Uterus (tissue), 4 donors: ENCODE results near the gene TNS1. TPM values are rescaled to one million over a fixed set of nuclear protein-coding genes. Genes with fewer than 3 reads are reported as not detected.

Experiments
- DNase-seq, 2 donors: peaks; one replicate each; pipeline ENCODE4 v3.0.0-alpha.2; 2019 to 2020
- H3K27ac ChIP-seq, 2 donors: fragments of 200-600 bp; sonication (generic); 1 replicate in 1 of 2; 2 replicates in 1 of 2; pipeline ENCODE4 v1.5.1; 2016 to 2018
- H3K27me3 ChIP-seq, 2 donors: fragments of 200-600 bp; sonication (generic); one replicate each; pipeline ENCODE4 v1.5.1; 2018 to 2019; ENCODE audit warnings: control low read depth in 1 of 2
- H3K36me3 ChIP-seq, 2 donors: fragments of 200-600 bp; sonication (generic); one replicate each; pipeline ENCODE4 v1.5.1; 2019; ENCODE audit warnings: control low read depth in 1 of 2
- H3K4me1 ChIP-seq, 2 donors: fragments of 200-600 bp; sonication (generic); one replicate each; pipeline ENCODE4 v1.5.1; 2018 to 2019; ENCODE audit warnings: control low read depth in 1 of 2
- H3K4me3 ChIP-seq, 2 donors: fragments of 200-600 bp; sonication (generic); 1 replicate in 1 of 2; 2 replicates in 1 of 2; pipeline ENCODE4 v1.5.1; 2018 to 2019; ENCODE audit warnings: mild to moderate bottlenecking in 1 of 2
- H3K9me3 ChIP-seq, 2 donors: fragments of 200-600 bp; sonication (generic); one replicate each; pipeline ENCODE4 v1.5.1; 2019; ENCODE audit warnings: control low read depth in 1 of 2
- POLR2A ChIP-seq, 2 donors: fragments of 450-650 bp; IDR thresholded peaks; one replicate each; pipeline ENCODE4 v1.6.1; 2016; ENCODE audit warnings: antibody characterized with exemption in 2 of 2, mild to moderate bottlenecking in 1 of 2, moderate library complexity in 1 of 2
- intact Hi-C: fragments of 100-400 bp; cut with DNase I; formaldehyde crosslinking; loops from one replicate; pipeline ENCODE4 v1.15.1; 2023; ENCODE audit warnings: low total_unique reads
- total RNA-seq, 4 donors: library from RNA; depleted of rRNA in 3 of 4; stranded (reverse); fragments of >200 nt in 3 of 4; gene quantifications; one replicate each; pipeline versions ENCODE4 v1.1.0 to v1.2.4, GENCODE V29; 2014 to 2023
- TF ChIP-seq, protein P1 (sequence below), 4 experiments: fragments of 200-600 bp in 2 of 4; fragments of 450-650 bp in 2 of 4; sonication (generic) in 2 of 4; IDR thresholded peaks; one replicate each; pipeline ENCODE4 v1.5.1; 2016 to 2019; ENCODE audit warnings: antibody characterized with exemption in 4 of 4, mild to moderate bottlenecking in 2 of 4, moderate library complexity in 1 of 4
- donor health status: DM: yes; HTN: yes; CAD: no.

Gene TNS1
- total RNA-seq, 4 donors from 2014 or later = 144 to 1,338 (median 313) TPM

DNA sequence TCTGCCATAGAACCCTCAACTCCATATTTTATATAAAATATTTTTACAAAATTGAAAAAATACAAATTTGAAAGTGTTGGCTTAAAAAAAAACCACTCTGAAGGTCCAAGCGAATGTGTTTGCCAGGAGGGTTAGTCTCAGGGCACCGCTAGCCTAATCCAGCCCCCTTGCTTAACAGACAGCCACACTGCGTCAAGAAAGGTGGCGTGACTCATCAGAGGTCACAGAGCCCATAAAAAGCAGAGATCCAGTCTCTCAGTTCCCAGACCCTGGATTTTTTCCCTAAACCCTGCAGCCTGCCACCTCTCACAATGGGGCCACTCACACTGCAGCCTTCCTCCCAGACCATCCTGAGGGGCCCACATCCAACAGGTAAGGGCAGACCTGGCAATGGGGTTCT lies 3.9 kb upstream of the TNS1 start:
- Histone ChIP-seq H3K4me3 (no peak overlapping the region), H3K4me1 (peaks cover 0 to 34% of the 10 kb centered on the region in 2 donors), H3K9me3 (no peaks in the 10 kb centered on the region), H3K36me3 (no peaks in the 10 kb centered on the region), H3K27me3 (no peaks in the 10 kb centered on the region), H3K27ac (peak overlapping the region in 1 of 2 donors; percentile 29)
- intact Hi-C loops = no loop called here
- TF ChIP-seq, protein P1, sequence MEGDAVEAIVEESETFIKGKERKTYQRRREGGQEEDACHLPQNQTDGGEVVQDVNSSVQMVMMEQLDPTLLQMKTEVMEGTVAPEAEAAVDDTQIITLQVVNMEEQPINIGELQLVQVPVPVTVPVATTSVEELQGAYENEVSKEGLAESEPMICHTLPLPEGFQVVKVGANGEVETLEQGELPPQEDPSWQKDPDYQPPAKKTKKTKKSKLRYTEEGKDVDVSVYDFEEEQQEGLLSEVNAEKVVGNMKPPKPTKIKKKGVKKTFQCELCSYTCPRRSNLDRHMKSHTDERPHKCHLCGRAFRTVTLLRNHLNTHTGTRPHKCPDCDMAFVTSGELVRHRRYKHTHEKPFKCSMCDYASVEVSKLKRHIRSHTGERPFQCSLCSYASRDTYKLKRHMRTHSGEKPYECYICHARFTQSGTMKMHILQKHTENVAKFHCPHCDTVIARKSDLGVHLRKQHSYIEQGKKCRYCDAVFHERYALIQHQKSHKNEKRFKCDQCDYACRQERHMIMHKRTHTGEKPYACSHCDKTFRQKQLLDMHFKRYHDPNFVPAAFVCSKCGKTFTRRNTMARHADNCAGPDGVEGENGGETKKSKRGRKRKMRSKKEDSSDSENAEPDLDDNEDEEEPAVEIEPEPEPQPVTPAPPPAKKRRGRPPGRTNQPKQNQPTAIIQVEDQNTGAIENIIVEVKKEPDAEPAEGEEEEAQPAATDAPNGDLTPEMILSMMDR (IDR thresholded peaks at IDR 0.05) = no peak
- no peak for TF ChIP-seq POLR2A (IDR thresholded peaks at IDR 0.05)
- peak; percentile 43 to 58 for DNase-seq

GRCh38 chr2:218005486-218005885 lies 2.7 kb upstream of the TNS1 start:
- Histone ChIP-seq H3K27me3 (no peaks in the 10 kb centered on the region), H3K27ac (peak overlapping the region in 1 of 2 donors; percentile 86), H3K9me3 (no peaks in the 10 kb centered on the region), H3K36me3 (no peaks in the 10 kb centered on the region), H3K4me3 (no peak overlapping the region), H3K4me1 (peaks cover 0 to 32% of the 10 kb centered on the region in 2 donors)
- DNase-seq = no peak
- intact Hi-C loops = no loop called here
- TF ChIP-seq POLR2A (IDR thresholded peaks at IDR 0.05) = no peak
- TF ChIP-seq, protein P1 (IDR thresholded peaks at IDR 0.05) = no peak

DNA sequence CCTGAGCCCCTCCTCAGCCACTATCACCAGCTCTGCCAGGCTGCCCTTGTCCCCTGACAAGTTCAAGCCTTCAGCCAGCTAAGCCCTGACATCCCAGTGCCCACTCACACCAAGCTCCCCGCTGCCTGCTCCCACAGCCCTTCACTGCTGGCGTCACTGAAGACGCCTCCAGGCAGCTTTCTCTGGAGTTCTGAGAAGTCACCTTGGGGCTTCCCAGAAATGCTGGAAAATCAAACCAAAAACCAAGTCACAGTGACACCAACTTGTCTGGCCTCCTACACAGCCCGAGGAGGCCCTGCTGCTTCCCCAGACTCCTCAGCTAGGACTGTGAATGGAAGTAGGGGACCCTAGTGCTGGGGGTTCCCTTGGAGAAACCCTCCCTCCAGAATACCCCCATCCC lies 2.2 kb upstream of the TNS1 start:
- H3K27ac ChIP-seq = peak overlapping the region in 1 of 2 donors; percentile 86
- no peak overlapping the region for H3K4me3 ChIP-seq
- H3K36me3 ChIP-seq = no peaks in the 10 kb centered on the region
- H3K4me1 ChIP-seq = peaks cover 0 to 30% of the 10 kb centered on the region in 2 donors
- TF ChIP-seq, protein P1 (IDR thresholded peaks at IDR 0.05) = no peak
- TF ChIP-seq POLR2A (IDR thresholded peaks at IDR 0.05) = no peak
- H3K27me3 ChIP-seq = no peaks in the 10 kb centered on the region
- DNase-seq = no peak
- intact Hi-C loops = no loop called here
- H3K9me3 ChIP-seq = no peaks in the 10 kb centered on the region

DNA sequence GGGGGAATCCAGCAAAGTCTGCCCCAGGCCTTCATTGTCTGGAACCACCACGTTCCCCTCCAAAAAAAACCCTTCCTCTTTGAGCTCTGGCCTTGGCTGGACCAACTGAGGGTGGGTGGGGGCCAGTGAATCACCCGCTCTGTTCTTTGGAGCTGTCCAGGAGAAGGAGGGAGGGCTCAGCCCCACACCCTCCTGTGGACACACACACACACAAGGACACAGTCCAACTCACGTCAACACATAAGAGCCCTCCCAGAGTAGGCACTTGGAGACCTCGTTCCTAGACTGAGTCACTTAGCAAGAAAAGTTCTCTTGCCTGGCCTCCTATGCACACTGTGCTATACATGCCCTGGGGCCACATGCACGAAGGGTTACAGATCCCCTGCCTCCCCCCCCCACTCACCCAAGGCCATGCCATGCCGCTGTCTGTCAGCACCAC lies 1.2 kb upstream of the TNS1 start:
- TF ChIP-seq POLR2A (IDR thresholded peaks at IDR 0.05) = no peak
- TF ChIP-seq, protein P1 (IDR thresholded peaks at IDR 0.05) = no peak
- intact Hi-C loops = no loop called here
- peaks cover 4 to 20% of the 10 kb centered on the region in 2 donors for H3K4me1 ChIP-seq
- DNase-seq = peak; percentile 88 to 89
- no peak overlapping the region for H3K4me3 ChIP-seq
- no peaks in the 10 kb centered on the region for H3K36me3 ChIP-seq
- no peaks in the 10 kb centered on the region for H3K27me3 ChIP-seq
- H3K9me3 ChIP-seq = no peaks in the 10 kb centered on the region
- peak overlapping the region; percentile 70 to 86 for H3K27ac ChIP-seq

DNA sequence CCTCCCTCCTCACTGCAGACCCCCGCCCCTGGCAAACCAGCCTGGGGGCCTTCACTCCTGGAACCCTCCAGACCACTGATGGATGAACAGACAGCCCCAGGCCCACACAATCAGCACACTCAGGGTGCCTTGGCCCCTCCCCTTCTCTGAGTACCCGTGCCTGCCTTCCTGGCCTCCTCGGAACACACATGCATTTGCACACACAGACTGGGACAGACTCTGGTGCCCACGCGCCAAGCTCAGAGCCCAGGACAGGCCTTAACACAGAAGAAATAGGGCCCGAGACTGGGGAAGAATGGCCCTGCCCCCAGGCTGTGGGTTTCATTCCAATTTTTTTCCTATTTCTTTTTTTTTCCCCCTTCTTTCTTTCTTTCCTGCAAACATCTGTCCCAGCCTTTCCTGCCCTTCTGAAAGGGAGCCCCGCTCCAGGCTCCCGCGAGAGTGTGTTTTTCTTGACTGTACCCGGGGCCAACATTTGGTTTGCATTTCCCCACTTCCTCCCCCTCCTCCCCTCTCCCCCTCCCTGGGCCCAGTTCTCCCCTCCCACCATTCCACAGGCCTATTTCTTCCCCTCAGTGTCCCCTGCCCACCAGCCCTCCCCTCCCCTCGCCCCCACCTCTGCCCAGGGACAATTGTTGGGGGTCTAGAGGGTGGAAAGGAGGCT lies 618 bp upstream of the TNS1 start:
- peak; percentile 70 to 73 for DNase-seq

More for the DNA sequence above, 618 bp upstream of the TNS1 start:
- H3K27me3 ChIP-seq = no peaks in the 10 kb centered on the region
- peak overlapping the region in 1 of 2 donors; percentile 63 for H3K4me3 ChIP-seq
- H3K36me3 ChIP-seq = no peaks in the 10 kb centered on the region
- peak overlapping the region; percentile 70 to 86 for H3K27ac ChIP-seq
- intact Hi-C loops = no loop called here
- TF ChIP-seq POLR2A (IDR thresholded peaks at IDR 0.05) = no peak
- TF ChIP-seq, protein P1 (IDR thresholded peaks at IDR 0.05) = no peak
- peaks cover 4 to 19% of the 10 kb centered on the region in 2 donors for H3K4me1 ChIP-seq
- H3K9me3 ChIP-seq = no peaks in the 10 kb centered on the region
